ENCODE data around the gene ZNF385C.

DNA sequence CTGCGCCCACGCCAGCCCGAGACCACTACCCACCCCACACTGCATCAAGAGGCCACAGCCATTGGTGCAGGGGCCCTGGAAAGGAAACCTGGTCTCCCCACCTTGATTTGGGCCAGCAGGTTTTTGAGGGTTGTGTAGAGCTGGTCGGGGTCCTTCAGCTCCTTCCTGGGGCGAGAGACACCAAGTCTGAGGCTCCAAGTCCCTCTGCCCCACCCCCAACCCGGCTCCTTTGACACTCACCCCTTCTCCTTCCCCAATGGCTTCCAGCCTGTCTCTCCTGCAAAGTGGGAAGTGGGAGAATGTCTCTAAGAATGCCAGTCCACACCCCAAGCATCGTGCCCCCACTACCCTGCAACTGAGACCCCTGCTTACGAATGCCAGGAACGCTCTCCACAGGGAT is 15.8 kb upstream of the ZNF385C start:
- no peak for TF ChIP-seq POLR2A (IDR thresholded peaks at IDR 0.05)
- TF ChIP-seq, protein P1, sequence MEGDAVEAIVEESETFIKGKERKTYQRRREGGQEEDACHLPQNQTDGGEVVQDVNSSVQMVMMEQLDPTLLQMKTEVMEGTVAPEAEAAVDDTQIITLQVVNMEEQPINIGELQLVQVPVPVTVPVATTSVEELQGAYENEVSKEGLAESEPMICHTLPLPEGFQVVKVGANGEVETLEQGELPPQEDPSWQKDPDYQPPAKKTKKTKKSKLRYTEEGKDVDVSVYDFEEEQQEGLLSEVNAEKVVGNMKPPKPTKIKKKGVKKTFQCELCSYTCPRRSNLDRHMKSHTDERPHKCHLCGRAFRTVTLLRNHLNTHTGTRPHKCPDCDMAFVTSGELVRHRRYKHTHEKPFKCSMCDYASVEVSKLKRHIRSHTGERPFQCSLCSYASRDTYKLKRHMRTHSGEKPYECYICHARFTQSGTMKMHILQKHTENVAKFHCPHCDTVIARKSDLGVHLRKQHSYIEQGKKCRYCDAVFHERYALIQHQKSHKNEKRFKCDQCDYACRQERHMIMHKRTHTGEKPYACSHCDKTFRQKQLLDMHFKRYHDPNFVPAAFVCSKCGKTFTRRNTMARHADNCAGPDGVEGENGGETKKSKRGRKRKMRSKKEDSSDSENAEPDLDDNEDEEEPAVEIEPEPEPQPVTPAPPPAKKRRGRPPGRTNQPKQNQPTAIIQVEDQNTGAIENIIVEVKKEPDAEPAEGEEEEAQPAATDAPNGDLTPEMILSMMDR (IDR thresholded peaks at IDR 0.05) = no peak

All from testis (tissue), 2 donors.